HG03575 (cell line): ENCODE measurements around the gene ICA1.

Experiments
- ATAC-seq: cut with Tn5 transposase; IDR thresholded peaks from one replicate; pipeline ENCODE4 v1.9.1; 2021; ENCODE audit not compliant: unreplicated experiment, insufficient number of reproducible peaks, low FRiP score; ENCODE audit errors: extremely low read depth

ICA1 gene

DNA sequence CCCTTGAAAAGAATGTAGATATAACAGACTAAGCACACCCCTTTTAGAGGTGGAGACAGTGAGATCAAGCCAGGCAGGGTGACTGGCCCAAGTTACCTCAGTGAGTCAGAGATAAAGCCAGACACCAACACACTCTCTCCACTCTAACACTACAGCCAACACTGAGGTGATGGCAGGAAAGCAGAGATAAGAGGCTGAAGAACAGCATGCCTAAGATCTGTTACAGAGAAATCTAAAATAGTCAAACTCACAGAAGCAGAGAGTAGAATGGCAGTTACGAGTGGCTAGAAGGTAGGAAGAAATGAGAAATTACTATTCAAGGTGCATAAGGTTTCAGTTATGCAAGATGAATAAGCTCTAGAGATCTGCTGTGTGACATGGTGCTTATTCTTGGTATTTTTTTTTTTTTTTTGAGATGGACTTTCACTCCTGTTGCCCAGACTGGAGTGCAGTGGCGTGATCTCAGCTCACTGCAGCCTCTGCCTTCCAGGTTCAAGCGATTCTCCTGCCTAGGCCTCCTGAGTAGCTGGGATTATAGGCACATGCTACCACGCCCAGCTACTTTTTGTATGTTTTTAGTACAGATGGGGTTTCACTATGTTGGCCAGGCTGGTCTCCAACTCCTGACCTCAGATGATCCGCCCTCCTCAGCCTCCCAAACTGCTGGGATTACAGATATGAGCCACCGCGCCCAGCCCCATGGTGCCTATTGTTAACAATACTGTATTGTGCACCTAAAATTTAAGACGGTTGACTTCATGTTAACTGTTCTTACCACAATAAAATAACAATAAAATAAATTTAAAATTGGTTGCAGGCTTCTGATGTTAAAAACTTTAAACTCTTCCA is 28.7 kb downstream of the ICA1 start:
- ATAC-seq: no peak

DNA sequence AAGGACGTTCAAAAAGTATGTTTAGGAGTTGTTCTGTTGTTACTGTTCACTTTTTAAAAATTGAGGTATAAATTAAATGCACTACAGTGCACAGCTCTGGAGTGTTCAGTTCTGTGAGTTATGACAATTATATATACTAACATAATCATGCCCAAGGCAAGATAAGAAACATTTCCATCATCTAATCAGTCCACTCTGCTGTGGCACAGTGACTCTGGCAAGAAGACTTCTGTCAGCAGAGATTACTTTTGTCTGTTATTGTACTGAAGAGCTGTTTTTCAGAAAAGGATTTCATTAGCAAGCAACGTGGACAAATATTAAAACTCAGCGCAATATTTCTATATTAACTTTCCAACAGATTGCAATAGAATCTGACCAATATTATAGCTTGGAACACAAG is 32.0 kb downstream of the ICA1 start:
- no peak for ATAC-seq

DNA sequence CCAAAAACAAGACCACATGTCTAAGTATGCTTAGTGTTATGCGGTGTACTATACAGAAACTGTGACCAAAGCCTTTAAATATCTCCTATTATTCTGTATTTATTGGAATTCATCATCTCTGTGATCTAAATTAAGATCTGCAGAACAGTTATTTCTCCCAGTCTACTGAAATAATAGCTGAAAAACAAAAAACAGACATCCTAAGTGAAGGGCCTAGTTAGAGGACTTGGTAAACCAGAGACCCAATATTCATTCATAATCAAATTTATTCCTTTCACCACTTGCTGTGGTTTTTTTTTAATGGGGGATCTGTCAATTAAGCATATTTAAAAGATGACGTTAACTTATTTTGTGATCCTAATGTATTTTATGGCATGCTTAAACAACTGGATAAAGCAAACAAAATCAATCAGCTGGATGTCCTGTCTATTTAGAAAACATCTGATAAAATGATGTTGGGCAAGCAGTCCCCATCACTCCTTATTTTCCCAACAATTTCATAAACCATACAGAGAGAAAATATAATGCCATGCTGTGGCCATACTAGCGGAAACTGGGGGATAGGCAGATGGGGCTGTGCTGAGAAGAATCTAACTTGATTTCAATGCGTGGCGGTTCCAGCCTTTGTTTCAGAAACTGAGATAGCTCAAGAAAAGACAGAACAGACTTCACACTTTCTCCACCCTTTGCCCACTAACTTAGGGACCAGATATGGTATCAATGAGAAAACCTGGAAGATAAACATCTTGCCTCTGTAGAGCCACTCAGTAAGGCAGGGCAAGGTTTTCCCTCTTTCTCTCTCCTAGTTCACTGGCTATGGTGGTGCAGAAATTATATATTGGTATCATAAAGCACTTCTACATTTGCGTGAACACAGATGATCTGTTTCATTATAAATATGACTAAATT is 32.9 kb downstream of the ICA1 start:
- ATAC-seq: no peak

- ATAC-seq: no peak
Measured at GRCh38 chr7:8228068-8228467, 33.9 kb downstream of the ICA1 start.

- ATAC-seq: no peak
Measured at GRCh38 chr7:8227261-8227660, 34.7 kb downstream of the ICA1 start.

- no peak for ATAC-seq
Measured at GRCh38 chr7:8226501-8226900, 35.5 kb downstream of the ICA1 start.

- ATAC-seq: no peak
Measured at GRCh38 chr7:8221567-8221966, 40.4 kb downstream of the ICA1 start.

DNA sequence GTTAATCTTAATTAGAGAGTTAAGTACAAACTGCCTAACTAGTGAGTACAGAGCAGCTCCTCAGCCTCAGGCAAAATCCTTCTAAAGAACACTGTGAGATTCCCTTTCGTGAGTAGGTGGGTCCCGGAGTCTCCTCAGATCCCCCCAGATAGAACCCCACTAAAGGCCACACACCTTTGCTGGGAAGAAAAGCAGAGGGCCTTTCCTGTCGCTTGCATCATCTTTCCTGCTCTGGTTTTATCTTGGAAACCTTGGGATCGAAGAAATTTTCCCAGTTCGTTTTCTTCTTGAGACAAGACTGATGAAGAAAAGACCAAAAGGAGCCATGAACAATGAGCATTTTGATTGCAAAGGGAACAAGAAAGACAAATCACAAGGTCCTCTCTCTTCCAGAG is 40.9 kb downstream of the ICA1 start:
- ATAC-seq: no peak

DNA sequence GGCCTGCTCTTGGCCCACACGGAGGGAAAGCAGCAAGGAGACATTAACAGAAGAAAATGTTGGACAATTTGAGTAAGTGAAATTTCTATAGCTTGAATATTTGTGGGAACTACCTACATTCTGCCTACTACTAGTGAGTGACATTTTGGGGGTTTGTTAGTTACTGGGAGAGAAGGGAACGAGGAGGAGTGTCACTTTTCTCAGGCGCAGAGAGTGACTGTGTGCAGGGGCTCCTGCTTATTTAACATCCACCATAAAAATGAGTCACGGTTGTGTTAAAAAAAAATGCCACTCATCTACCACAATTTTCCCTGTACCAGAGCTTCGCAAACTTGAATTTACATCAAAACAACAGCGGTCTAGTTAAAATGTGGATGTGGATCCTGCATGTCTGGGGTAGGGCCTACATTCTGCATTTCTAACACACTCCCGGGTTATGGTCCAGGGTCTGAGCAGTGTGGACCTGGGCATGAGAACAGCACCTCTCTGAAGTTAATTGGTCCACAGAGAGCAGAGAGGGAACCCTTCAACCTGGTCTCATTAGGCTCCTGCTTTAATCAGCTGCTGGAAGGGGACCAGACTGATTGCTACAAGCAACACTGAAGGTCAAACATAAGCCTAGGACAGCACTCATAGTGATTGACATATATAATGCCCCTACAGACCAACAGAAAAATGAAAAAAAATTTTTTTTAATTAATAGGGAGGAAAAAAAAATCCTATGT is 41.4 kb downstream of the ICA1 start:
- no peak for ATAC-seq

GRCh38 chr7:8217200-8218068 is 44.5 kb downstream of the ICA1 start:
- ATAC-seq: no peak

DNA sequence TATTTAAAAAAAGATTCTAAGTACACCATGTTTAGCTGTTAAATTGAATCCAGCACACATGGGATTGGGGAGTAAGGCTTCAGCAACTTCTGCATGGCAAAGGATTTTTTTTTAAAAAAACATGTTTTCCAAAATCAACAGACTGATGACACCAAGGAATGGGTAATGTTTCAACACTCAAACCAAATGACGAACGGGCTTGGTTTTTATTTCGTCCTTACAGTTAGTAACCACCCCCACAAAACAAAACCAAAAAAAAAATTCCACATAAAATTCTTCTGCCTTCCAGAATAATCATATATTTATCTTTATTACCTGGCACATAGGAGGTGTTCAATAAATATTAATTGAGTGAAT is 45.7 kb downstream of the ICA1 start:
- no peak for ATAC-seq

GRCh38 chr7:8215648-8216333 is 46.2 kb downstream of the ICA1 start:
- no peak for ATAC-seq

DNA sequence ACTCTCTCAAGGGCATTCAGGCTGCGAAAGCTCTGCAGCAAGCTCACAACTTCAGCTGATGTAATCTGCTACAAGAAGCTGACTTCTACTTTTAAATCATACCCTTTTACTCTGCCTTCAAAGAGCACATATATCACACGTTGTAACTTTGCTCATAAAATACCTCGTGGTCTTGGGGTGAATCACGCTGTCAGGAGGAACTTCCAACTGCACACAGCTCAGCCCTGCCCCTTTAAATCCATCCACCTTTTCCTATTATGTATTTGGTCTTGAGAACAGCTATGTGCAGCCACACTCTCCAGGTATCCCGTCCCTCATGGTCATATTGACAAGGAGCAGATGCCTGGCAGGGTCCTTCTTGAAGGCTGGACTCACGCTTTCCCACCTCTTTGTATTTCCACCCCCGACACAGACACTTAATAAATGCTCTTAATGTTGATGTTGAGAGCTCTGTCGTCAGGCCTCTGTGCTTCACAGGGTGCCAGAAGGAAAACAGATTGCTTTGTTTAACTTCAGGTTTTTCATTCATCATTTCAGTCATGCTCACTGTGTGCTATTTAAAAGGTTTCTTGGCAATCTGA is 47.6 kb downstream of the ICA1 start:
- no peak for ATAC-seq

DNA sequence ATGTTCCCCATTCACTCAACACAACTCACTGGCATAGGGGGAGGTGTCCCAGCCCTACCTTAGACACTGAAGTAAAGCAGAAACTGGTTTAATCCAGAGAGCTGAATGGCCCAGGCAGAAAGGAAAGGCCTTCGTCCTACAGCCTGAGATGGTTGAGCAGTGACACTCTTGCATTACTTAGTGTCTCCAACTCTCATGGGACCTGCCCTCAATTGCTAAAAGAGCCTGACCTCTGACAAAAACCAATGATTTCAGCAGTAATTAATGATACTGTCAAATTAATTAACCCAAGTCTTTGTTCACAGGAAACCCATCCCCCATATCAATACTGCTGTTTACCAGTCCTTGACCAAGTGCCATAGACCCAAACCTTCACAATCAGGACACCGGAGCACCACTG is 48.6 kb downstream of the ICA1 start:
- no peak for ATAC-seq

DNA sequence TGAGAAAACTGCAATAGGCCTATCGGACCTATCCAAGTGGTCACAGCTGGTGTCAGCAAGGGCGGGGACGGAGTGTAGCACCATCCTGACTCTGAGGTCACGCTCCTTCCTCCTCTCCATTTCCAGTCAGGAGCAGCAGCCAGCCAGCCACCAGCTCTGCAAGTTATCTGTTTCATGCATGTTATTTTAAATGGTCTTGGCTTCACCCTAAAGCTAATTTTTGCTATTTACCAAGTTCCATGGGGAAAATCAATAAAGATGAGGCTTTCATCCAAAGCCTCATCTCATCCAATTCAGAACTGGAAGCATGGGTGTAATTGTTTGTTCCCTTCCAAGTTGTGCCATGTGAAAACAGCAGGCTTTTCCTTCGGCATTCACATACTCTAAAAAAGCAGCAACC is 49.3 kb downstream of the ICA1 start:
- ATAC-seq: no peak

- ATAC-seq: no peak
Measured at GRCh38 chr7:8211725-8212096, 50.3 kb downstream of the ICA1 start.

GRCh38 chr7:8210845-8211724 is 50.9 kb downstream of the ICA1 start:
- no peak for ATAC-seq
